ENCODE data around the gene KRT9. TPM values are rescaled to one million over a fixed set of nuclear protein-coding genes. Genes with fewer than 3 reads are reported as not detected.

The KRT9 gene
- total and polyA plus RNA-seq, 7 donors: not detected

DNA sequence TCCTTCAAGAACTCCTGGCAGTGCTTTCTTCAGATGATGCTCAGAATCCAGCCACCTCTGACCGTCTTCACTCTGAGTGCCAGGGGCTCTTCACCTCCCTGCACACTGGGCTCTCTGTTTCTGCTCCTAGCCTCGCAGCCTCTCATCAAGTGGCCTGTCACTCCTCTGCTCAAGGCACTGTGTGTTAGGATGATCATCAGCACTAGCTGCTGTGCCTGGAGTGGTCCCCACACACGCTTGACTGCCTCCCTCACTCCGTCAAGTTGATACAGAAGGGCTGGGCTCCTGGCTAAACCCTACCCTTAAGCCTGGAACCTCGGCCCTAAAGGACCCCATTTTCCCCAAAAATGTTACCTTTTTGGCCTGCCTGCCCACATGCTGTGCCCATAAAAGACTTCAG is 15.6 kb downstream of the KRT9 start:
- H3K36me3 ChIP-seq: no peaks in the 10 kb centered on the region
- peaks cover 0 to 9% (median 0%) of the 10 kb centered on the region in 3 donors for H3K27me3 ChIP-seq
- intact Hi-C loops (cut with DNase I): no loop called here
- WGBS, 2 donors: 69 to 78% methylated on average over 5 of the region's 5 CpGs
- no peaks in the 10 kb centered on the region for H3K9me3 ChIP-seq
- no peaks in the 10 kb centered on the region for H3K4me1 ChIP-seq
- no peak overlapping the region for H3K4me3 ChIP-seq
- no peak for TF ChIP-seq POLR2AphosphoS5 (IDR thresholded peaks at IDR 0.05)
- no peak for TF ChIP-seq POLR2A (IDR thresholded peaks at IDR 0.05)
- TF ChIP-seq, protein P1, sequence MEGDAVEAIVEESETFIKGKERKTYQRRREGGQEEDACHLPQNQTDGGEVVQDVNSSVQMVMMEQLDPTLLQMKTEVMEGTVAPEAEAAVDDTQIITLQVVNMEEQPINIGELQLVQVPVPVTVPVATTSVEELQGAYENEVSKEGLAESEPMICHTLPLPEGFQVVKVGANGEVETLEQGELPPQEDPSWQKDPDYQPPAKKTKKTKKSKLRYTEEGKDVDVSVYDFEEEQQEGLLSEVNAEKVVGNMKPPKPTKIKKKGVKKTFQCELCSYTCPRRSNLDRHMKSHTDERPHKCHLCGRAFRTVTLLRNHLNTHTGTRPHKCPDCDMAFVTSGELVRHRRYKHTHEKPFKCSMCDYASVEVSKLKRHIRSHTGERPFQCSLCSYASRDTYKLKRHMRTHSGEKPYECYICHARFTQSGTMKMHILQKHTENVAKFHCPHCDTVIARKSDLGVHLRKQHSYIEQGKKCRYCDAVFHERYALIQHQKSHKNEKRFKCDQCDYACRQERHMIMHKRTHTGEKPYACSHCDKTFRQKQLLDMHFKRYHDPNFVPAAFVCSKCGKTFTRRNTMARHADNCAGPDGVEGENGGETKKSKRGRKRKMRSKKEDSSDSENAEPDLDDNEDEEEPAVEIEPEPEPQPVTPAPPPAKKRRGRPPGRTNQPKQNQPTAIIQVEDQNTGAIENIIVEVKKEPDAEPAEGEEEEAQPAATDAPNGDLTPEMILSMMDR (IDR thresholded peaks at IDR 0.05): no peak
- TF ChIP-seq EP300 (IDR thresholded peaks at IDR 0.05): no peak
- no peak overlapping the region for H3K27ac ChIP-seq
- no peak for DNase-seq

DNA sequence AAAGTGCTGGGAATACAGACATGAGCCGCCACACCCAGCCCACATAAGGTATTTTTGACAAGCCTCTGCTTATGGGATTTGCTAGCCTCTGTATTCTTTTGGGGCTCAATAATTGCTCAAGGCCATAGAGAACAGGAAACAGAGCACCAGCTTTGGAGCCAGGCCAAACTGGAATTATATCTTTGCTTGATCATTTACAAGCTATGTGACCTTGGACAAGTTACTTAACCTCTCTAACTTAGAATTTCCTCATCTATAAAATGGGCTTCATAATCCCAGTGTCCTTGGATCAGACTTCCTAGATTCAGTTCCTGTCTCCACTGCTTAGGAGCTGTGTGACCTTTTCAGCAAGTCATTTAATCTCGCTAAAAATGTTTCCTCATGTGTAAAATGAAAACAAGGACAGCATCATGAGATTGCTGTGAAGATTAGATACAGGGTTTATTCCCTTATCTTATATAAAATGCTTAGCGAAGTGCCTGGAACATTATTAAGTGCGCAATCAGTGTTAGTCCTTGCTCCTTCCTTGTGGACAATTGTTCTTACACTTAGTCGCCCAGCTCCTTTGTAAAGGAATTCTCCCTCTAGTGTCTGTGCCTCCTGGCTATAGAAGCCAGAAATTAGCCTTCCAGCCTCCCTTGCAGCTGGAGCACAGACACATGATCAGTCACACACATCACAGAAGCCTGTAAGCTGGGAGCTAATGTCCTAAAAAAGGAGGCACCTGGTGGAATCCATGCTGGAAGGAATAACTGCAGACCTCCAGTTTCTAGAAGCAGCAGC is 16.6 kb downstream of the KRT9 start:
- DNase-seq: no peak
- intact Hi-C loops (cut with DNase I): no loop called here
- no peaks in the 10 kb centered on the region for H3K9me3 ChIP-seq

DNA sequence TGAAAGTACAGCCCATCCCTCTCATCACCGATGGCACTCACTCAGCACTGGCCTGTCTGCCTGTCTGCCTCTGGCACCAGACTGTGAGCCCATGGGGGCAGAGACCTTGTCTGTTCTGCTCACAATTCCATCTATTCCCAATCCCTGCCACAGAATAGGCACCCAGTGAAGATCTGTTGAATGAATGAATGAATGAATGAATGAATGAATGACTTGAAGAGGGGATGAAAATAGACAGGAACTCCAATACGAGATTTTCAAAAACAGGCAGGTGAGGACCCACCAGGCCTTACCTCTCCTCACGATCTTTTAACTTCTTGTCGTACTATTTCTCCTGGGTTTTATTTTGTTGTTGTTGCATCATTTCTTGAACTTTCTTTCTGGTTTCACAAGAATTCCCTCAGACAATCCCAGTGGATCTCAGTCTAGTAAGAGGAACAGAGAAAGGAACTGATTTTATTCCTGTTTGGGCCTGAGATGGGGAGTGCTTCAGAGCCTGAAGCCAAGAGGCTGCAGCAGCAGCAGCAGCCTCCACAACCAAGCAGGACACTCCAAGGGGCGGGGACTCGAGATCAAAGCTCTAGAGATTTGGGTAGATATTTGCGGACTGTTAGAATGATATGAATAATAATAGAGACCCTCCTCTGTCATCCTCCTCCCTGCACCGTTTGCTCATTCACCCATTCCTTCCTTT is 17.7 kb downstream of the KRT9 start:
- intact Hi-C loops (cut with DNase I): no loop called here

More for the DNA sequence above, 16.6 kb downstream of the KRT9 start:
- WGBS, 2 donors: 31 to 70% methylated on average over 5 of the region's 5 CpGs
- H3K4me3 ChIP-seq: no peak overlapping the region
- no peak overlapping the region for H3K27ac ChIP-seq
- H3K27me3 ChIP-seq: peaks cover 0 to 9% (median 0%) of the 10 kb centered on the region in 3 donors
- TF ChIP-seq, protein P1 (IDR thresholded peaks at IDR 0.05): no peak
- H3K4me1 ChIP-seq: no peaks in the 10 kb centered on the region
- no peaks in the 10 kb centered on the region for H3K36me3 ChIP-seq

DNA sequence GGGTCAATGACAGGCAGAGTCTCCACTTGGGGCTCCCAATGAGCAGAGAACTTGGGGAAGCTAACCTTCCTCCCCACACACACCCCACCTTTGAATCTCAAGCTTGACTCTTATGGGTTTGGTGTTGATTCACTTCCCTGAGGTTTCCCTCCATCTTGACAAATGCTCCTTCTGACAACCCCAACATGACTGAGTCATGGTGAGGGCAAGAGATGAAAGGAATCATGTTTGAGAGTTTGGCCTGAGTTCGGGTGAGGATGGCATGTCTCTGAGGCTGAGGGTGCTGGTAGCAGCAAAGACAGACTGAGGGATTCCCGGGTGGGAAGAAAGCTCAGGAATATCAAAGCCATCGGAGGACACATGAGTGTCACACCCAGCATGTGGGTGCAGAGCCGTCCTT is 18.7 kb downstream of the KRT9 start:
- 91 to 93% methylated on average over 4 of the region's 4 CpGs for WGBS, 2 donors
- Histone ChIP-seq H3K4me3 (no peak overlapping the region), H3K9me3 (no peaks in the 10 kb centered on the region), H3K4me1 (peaks cover 0 to 18% (median 14%) of the 10 kb centered on the region in 4 donors), H3K27me3 (no peaks in the 10 kb centered on the region), H3K27ac (no peak overlapping the region), H3K36me3 (no peaks in the 10 kb centered on the region)
- no peak for TF ChIP-seq POLR2AphosphoS5 (IDR thresholded peaks at IDR 0.05)
- TF ChIP-seq, protein P1 (IDR thresholded peaks at IDR 0.05): no peak
- intact Hi-C loops (cut with DNase I): no loop called here
- no peak for DNase-seq

More for the DNA sequence above, 17.7 kb downstream of the KRT9 start:
- Histone ChIP-seq H3K4me1 (peaks cover 0 to 9% (median 5%) of the 10 kb centered on the region in 4 donors), H3K27me3 (peaks cover 0 to 7% (median 0%) of the 10 kb centered on the region in 3 donors), H3K36me3 (no peaks in the 10 kb centered on the region), H3K9me3 (no peaks in the 10 kb centered on the region), H3K27ac (no peak overlapping the region), H3K4me3 (no peak overlapping the region)
- TF ChIP-seq, protein P1 (IDR thresholded peaks at IDR 0.05): no peak
- TF ChIP-seq POLR2AphosphoS5 (IDR thresholded peaks at IDR 0.05) (no peak), EP300 (IDR thresholded peaks at IDR 0.05) (no peak), POLR2A (IDR thresholded peaks at IDR 0.05) (no peak)
- DNase-seq: no peak
- 77 to 79% methylated on average over 8 of the region's 8 CpGs for WGBS, 2 donors
